HG03442 (cell line): ENCODE results near the gene PCBP4.
A peak's percentile ranks its signal among the peaks of the same experiment; 100 is the strongest.

ENCODE experiments used
- ATAC-seq: cut with Tn5 transposase; IDR thresholded peaks from one replicate; pipeline ENCODE4 v1.9.1; 2021; ENCODE audit warnings: mild to moderate bottlenecking, moderate library complexity; ENCODE audit not compliant: unreplicated experiment

Gene PCBP4

DNA sequence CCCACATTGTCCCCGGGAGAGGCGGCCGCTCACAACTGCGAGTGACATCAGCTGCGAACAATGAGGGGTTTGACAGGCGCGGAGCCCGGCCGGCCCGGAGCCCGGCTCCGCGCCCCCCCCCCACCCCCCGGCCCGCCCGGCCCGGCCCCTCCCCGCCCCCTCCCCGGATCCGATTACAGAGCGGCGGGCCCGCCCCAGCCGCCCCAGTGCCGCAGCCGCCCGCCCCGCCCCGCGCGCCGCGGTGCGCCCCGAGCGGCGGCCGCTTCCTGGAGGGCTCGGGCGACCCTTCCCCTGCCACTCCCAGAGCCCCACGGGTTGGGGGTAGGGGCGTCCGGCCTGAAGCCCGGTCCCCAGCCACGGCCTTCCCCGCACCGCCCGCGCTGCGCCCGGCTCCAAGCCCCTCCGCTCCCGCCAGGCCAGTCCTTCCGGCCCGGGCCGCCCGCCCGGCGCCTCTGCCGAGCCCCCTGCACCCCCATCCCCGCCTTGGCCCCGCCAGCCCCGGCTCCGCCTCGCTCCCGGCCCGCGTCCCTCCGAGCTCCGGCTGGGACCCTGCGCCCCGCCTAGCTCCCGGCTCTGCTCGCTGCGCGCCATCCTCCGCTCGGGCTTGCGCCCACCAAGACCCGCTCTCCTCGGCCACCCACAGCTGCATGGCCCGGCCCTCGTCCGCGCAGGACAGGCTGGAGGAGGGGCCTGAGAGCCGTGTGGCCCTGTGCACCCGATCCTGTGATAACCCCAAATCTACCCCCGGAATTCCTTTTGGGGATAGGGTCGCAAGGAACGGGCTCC, at the start of gene PCBP4:
TSS of gene PCBP4 (minus strand) at position 71 of the 786 bp plus-strand sequence. CDS start 6,214 bp downstream, outside the sequence.
- ATAC-seq = peak; percentile 42

GRCh38 chr3:52015438-52016228, 48.4 kb upstream of the PCBP4 start:
- ATAC-seq = no peak

GRCh38 chr3:52014613-52015012, 47.4 kb upstream of the PCBP4 start:
- no peak for ATAC-seq

- ATAC-seq = no peak
These were observed 46.7 kb upstream of the PCBP4 start for GRCh38 chr3:52013802-52014598.

DNA sequence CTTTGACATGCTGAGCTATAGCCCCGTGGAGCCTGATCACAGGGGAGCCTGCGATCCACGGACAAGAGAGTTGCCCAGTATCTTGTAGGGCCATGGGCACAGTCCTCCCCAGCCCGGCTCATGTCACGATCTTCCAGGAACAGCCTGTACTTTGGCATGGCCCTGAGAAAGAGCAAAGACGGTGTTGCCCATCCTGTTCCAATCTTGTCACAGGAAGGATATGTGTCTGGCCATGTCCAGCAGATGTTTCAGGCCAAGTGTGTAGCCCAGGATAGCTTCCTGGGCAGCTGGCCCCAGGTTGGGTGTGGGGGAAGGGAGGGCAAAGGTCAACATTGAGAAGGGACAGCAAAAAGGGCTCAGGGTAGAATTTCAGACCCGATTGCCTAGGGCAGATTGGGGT, 45.4 kb upstream of the PCBP4 start:
- no peak for ATAC-seq

GRCh38 chr3:52010431-52010830, 43.2 kb upstream of the PCBP4 start:
- ATAC-seq = no peak

DNA sequence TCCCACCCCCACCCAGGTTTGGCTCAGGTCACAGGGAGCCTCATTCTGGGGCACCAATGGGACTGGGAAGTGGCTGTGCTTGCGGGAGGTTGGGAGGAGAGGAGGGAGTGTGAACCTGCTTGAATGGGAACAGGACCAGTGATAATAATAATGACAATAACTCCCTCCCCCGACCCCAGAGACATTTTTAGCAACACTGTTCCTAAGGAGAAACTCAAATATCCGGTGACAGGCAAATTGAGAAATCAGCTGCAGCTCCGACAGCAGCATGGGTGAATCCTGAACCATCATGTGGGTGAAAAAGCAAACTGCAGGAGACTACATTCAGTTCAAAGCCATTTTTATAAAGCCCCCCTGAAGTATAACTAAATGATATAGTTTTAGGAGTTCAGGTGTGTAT, 40.0 kb upstream of the PCBP4 start:
- no peak for ATAC-seq

GRCh38 chr3:52006820-52007133, 39.5 kb upstream of the PCBP4 start:
- no peak for ATAC-seq

- no peak for ATAC-seq
These were observed 39.0 kb upstream of the PCBP4 start for GRCh38 chr3:52006017-52006819.

GRCh38 chr3:52005571-52005986, 38.3 kb upstream of the PCBP4 start:
- ATAC-seq = no peak

DNA sequence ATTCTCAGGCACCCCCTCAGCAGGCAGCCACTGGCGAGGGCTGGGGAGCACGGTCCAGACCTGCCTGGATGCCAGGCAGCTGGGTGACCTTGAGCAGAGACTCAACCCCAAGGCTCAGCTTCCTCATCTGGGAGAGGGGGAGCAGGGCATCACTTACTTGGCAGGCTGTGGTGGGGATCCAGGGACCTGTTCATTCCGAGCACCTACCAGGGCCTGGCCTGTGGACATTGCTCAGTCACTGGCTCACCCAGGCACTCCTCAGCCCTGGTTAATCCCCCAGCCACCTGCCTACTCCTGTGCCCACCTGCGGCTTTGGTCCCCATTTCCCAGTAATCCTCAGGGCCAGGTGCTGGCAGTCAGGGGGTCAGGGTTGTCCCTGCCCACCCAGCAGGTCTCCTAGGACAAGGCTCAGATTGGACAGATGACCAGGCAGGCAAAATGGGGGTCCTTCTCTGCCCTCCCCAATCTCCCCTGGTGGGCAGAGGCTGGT, 37.7 kb upstream of the PCBP4 start:
- ATAC-seq = no peak

DNA sequence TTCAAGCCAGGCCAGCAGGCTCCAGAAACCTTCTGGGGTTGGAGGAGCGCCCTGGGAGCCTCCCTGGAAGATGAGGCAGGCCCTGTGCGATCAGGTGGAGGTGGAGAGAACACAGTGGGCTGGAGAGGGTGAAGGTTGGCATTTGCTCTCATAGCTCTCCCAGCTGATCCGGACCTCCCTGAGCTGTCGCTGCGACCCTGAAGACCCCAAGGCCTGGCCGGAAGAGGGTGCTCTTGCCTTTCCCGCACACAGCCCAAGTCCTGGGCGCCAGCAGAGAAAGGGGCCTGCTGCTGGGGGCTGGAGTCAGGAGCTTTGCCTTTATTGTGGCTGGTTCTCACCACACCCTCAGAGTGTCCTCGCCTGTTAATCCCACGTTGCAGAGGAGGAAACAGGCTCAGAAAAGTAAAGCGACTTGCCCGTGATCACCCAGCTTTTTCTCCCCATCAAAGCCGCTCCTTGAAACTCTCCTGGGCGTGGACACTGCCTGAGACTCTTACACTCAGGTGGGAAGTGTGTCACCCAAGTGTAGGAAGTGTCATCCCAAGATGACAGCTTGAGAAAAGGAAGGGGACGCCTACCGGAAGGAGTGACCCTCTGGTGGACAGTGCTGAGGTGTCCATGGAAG, 37.0 kb upstream of the PCBP4 start:
- no peak for ATAC-seq

DNA sequence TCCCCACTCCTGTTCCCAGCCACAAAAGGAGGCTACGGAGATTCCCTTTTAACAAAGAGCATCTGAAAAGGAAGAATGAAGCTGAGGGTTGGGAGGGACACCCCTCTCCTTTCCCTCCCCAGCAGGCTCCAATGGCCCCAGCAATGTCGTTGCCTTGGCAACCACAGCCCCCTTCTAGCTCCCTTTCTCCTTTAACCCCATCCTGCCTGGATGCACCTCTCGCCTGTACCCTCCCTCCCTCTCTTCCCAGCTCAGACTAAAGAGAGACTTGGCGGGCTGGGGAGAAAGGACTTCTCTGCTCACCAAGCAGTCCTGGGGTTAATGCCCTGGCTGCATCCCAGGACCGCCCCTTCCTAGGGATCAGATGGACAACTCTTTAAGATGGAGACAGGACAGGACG, 35.5 kb upstream of the PCBP4 start:
- ATAC-seq = no peak

DNA sequence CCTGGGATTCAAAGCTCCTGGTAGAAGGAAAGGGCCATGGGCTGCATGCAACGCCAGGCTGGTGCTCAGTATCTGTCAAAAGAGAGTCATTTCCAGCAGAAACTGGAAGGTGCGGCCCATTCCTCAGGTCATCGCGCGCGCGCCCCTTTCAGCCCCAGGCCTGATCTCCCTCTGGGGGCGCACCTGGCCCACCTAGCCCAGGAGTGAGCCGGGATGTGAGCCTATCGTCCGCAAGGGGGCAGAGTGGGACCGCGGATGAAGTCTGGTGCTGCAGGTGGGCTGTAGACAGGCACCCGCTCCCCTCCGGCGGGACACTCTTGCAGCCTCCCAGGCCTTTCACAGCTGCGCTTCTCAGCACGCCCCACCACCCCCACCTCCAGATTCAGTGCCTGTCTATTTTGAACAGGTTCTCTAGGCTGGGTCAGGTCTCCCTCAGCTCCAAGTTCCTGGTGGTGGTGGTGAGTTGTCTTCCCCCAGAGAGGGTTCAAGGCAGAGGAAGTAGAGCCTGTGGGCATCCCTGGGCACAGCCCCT, 34.3 kb upstream of the PCBP4 start:
- ATAC-seq = peak; percentile 74

DNA sequence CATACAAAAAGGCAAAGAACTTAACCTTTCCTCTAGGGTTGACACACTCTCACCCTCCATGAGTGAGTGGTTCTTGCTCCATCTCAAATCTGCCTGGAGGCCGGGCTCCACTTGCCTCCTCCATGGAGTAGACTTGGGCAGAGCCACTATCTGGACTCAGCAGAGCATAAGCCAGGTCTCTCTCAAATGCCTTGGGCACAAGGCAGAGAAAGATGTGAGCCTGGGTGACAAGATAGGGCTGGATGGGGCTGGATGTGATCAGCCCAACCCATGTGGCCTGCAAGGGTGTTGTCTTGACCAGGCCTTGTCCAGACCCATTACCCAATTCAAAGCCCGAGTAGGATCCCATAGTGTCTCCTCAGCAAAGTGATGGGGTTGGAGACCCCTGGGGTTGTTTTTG, 32.6 kb upstream of the PCBP4 start:
- ATAC-seq = no peak

DNA sequence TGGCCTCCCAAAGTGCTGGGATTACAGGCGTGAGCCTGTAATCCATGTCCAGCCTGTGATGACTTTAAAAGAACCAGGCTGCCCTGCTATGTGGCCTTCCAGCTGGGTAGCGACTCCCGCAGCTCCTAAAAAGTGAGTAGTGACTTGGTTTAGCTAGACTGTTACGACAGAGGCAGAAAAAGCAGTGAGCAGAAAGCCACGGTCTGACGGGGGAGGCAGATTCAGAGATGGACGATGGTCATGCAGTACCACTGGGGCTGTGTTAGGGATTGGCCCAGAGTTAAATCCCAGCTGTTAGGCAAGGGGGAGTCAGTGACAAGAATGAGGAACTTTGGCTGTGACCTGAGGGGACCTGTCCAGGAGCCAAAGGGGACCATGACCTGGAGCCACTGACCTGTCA, 31.5 kb upstream of the PCBP4 start:
- ATAC-seq = no peak

GRCh38 chr3:51997935-51998596, 30.8 kb upstream of the PCBP4 start:
- no peak for ATAC-seq

- no peak for ATAC-seq
These were observed 29.9 kb upstream of the PCBP4 start for GRCh38 chr3:51997172-51997571.
